Measurements from ENCODE around the gene C4orf17. TPM values are rescaled to one million over a fixed set of nuclear protein-coding genes. Genes with fewer than 3 reads are reported as not detected.
A peak's percentile ranks its signal among the peaks of the same experiment; 100 is the strongest.

C4orf17 gene
- polyA plus RNA-seq = 0.03 TPM
- long read RNA-seq, donor 1 = 0 reads
- long read RNA-seq, donor 2 = 0 reads
- long read RNA-seq, donor 3 = 0 reads
- long read RNA-seq, donor 4 = 0 reads
- long read RNA-seq, donor 5 = 0 reads
- long read RNA-seq, donor 6 = 0 reads
- long read RNA-seq, donor 7 = 0 reads
- long read RNA-seq, donor 8 = 0 reads
- long read RNA-seq, donor 9 = 0 reads
- long read RNA-seq, donor 10 = 0 reads
- long read RNA-seq, donor 11 = 0 reads

GRCh38 chr4:99510721-99511120 is at the start of gene C4orf17:
Gene C4orf17, plus strand, starts transcription at chr4:99511021. Its CDS starts 2,061 bp downstream, at chr4:99513082.
- Histone ChIP-seq H3K27me3 (ENCODE audit: control insufficient read depth, insufficient read depth, low read length) (no peaks in the 10 kb centered on the region), H3K36me3 (ENCODE audit: control insufficient read depth, insufficient read depth, low read length) (no peaks in the 10 kb centered on the region), H3K9me3 (ENCODE audit: control insufficient read depth, low read depth, low read length) (peaks cover 2% of the 10 kb centered on the region), H3K27ac (ENCODE audit: low read length) (no peak within 1 kb of the TSS), H3K4me1 (ENCODE audit: control insufficient read depth, insufficient read depth, low read length) (no peaks in the 10 kb centered on the region), H3K4me3 (ENCODE audit: low read length) (no peak within 1 kb of the TSS)
- no peak for DNase-seq
- 58% methylated on average over 2 of the region's 4 CpGs for WGBS (ENCODE audit: insufficient coverage, low lambda C conversion rate)

- no CpG with 5 or more reads among the region's 4 CpGs for WGBS (ENCODE audit: insufficient coverage, low lambda C conversion rate)
- no peaks in the 10 kb centered on the region for H3K9me3 ChIP-seq (ENCODE audit: control insufficient read depth, low read depth, low read length)
- no peaks in the 10 kb centered on the region for H3K36me3 ChIP-seq (ENCODE audit: control insufficient read depth, insufficient read depth, low read length)
- no peak for DNase-seq
- H3K27me3 ChIP-seq (ENCODE audit: control insufficient read depth, insufficient read depth, low read length) = no peaks in the 10 kb centered on the region
- H3K27ac ChIP-seq (ENCODE audit: low read length) = no peak overlapping the region
- H3K4me1 ChIP-seq (ENCODE audit: control insufficient read depth, insufficient read depth, low read length) = no peaks in the 10 kb centered on the region
- no peak overlapping the region for H3K4me3 ChIP-seq (ENCODE audit: low read length)
Observed at GRCh38 chr4:99461623-99462401, 49.0 kb upstream of the C4orf17 start.

GRCh38 chr4:99462875-99463464 is 47.9 kb upstream of the C4orf17 start:
- no peak overlapping the region for H3K4me3 ChIP-seq (ENCODE audit: low read length)
- no CpG with 5 or more reads among the region's 4 CpGs for WGBS (ENCODE audit: insufficient coverage, low lambda C conversion rate)
- H3K36me3 ChIP-seq (ENCODE audit: control insufficient read depth, insufficient read depth, low read length) = no peaks in the 10 kb centered on the region
- no peaks in the 10 kb centered on the region for H3K4me1 ChIP-seq (ENCODE audit: control insufficient read depth, insufficient read depth, low read length)
- no peaks in the 10 kb centered on the region for H3K27me3 ChIP-seq (ENCODE audit: control insufficient read depth, insufficient read depth, low read length)
- no peaks in the 10 kb centered on the region for H3K9me3 ChIP-seq (ENCODE audit: control insufficient read depth, low read depth, low read length)
- DNase-seq = peak; percentile 56 to 57
- no peak overlapping the region for H3K27ac ChIP-seq (ENCODE audit: low read length)

- Histone ChIP-seq H3K4me3 (ENCODE audit: low read length) (no peak overlapping the region), H3K36me3 (ENCODE audit: control insufficient read depth, insufficient read depth, low read length) (no peaks in the 10 kb centered on the region), H3K9me3 (ENCODE audit: control insufficient read depth, low read depth, low read length) (no peaks in the 10 kb centered on the region), H3K4me1 (ENCODE audit: control insufficient read depth, insufficient read depth, low read length) (no peaks in the 10 kb centered on the region), H3K27ac (ENCODE audit: low read length) (no peak overlapping the region), H3K27me3 (ENCODE audit: control insufficient read depth, insufficient read depth, low read length) (no peaks in the 10 kb centered on the region)
- no CpG with 5 or more reads among the region's 2 CpGs for WGBS (ENCODE audit: insufficient coverage, low lambda C conversion rate)
- no peak for DNase-seq
Observed at GRCh38 chr4:99463566-99463965, 47.3 kb upstream of the C4orf17 start.

- Histone ChIP-seq H3K27ac (ENCODE audit: low read length) (no peak overlapping the region), H3K9me3 (ENCODE audit: control insufficient read depth, low read depth, low read length) (no peaks in the 10 kb centered on the region), H3K4me1 (ENCODE audit: control insufficient read depth, insufficient read depth, low read length) (no peaks in the 10 kb centered on the region), H3K4me3 (ENCODE audit: low read length) (no peak overlapping the region), H3K36me3 (ENCODE audit: control insufficient read depth, insufficient read depth, low read length) (no peaks in the 10 kb centered on the region), H3K27me3 (ENCODE audit: control insufficient read depth, insufficient read depth, low read length) (no peaks in the 10 kb centered on the region)
- WGBS (ENCODE audit: insufficient coverage, low lambda C conversion rate) = 70% methylated on average over 1 of the region's 2 CpGs
- DNase-seq = no peak
Observed at GRCh38 chr4:99467887-99468286, 42.9 kb upstream of the C4orf17 start.

GRCh38 chr4:99468889-99469288 is 41.9 kb upstream of the C4orf17 start:
- WGBS (ENCODE audit: insufficient coverage, low lambda C conversion rate) = no CpG with 5 or more reads among the region's 1 CpG
- H3K4me3 ChIP-seq (ENCODE audit: low read length) = no peak overlapping the region
- no peaks in the 10 kb centered on the region for H3K9me3 ChIP-seq (ENCODE audit: control insufficient read depth, low read depth, low read length)
- no peaks in the 10 kb centered on the region for H3K36me3 ChIP-seq (ENCODE audit: control insufficient read depth, insufficient read depth, low read length)
- DNase-seq = no peak
- no peaks in the 10 kb centered on the region for H3K27me3 ChIP-seq (ENCODE audit: control insufficient read depth, insufficient read depth, low read length)
- no peak overlapping the region for H3K27ac ChIP-seq (ENCODE audit: low read length)
- H3K4me1 ChIP-seq (ENCODE audit: control insufficient read depth, insufficient read depth, low read length) = no peaks in the 10 kb centered on the region

- no peaks in the 10 kb centered on the region for H3K9me3 ChIP-seq (ENCODE audit: control insufficient read depth, low read depth, low read length)
- H3K4me1 ChIP-seq (ENCODE audit: control insufficient read depth, insufficient read depth, low read length) = no peaks in the 10 kb centered on the region
- no peak overlapping the region for H3K4me3 ChIP-seq (ENCODE audit: low read length)
- DNase-seq = no peak
- H3K27me3 ChIP-seq (ENCODE audit: control insufficient read depth, insufficient read depth, low read length) = no peaks in the 10 kb centered on the region
- H3K36me3 ChIP-seq (ENCODE audit: control insufficient read depth, insufficient read depth, low read length) = no peaks in the 10 kb centered on the region
- no peak overlapping the region for H3K27ac ChIP-seq (ENCODE audit: low read length)
Observed at GRCh38 chr4:99471349-99471748, 39.5 kb upstream of the C4orf17 start.

GRCh38 chr4:99471896-99472295 is 38.9 kb upstream of the C4orf17 start:
- Histone ChIP-seq H3K27ac (ENCODE audit: low read length) (no peak overlapping the region), H3K9me3 (ENCODE audit: control insufficient read depth, low read depth, low read length) (no peaks in the 10 kb centered on the region), H3K36me3 (ENCODE audit: control insufficient read depth, insufficient read depth, low read length) (no peaks in the 10 kb centered on the region), H3K4me1 (ENCODE audit: control insufficient read depth, insufficient read depth, low read length) (no peaks in the 10 kb centered on the region), H3K27me3 (ENCODE audit: control insufficient read depth, insufficient read depth, low read length) (no peaks in the 10 kb centered on the region), H3K4me3 (ENCODE audit: low read length) (no peak overlapping the region)
- no peak for DNase-seq
- no CpG with 5 or more reads among the region's 1 CpG for WGBS (ENCODE audit: insufficient coverage, low lambda C conversion rate)

GRCh38 chr4:99473131-99473530 is 37.7 kb upstream of the C4orf17 start:
- H3K4me3 ChIP-seq (ENCODE audit: low read length) = no peak overlapping the region
- H3K36me3 ChIP-seq (ENCODE audit: control insufficient read depth, insufficient read depth, low read length) = no peaks in the 10 kb centered on the region
- no peaks in the 10 kb centered on the region for H3K27me3 ChIP-seq (ENCODE audit: control insufficient read depth, insufficient read depth, low read length)
- DNase-seq = no peak
- H3K9me3 ChIP-seq (ENCODE audit: control insufficient read depth, low read depth, low read length) = no peaks in the 10 kb centered on the region
- no peaks in the 10 kb centered on the region for H3K4me1 ChIP-seq (ENCODE audit: control insufficient read depth, insufficient read depth, low read length)
- WGBS (ENCODE audit: insufficient coverage, low lambda C conversion rate) = no CpG with 5 or more reads among the region's 1 CpG
- no peak overlapping the region for H3K27ac ChIP-seq (ENCODE audit: low read length)

- Histone ChIP-seq H3K36me3 (ENCODE audit: control insufficient read depth, insufficient read depth, low read length) (no peaks in the 10 kb centered on the region), H3K27me3 (ENCODE audit: control insufficient read depth, insufficient read depth, low read length) (no peaks in the 10 kb centered on the region), H3K4me1 (ENCODE audit: control insufficient read depth, insufficient read depth, low read length) (no peaks in the 10 kb centered on the region), H3K4me3 (ENCODE audit: low read length) (no peak overlapping the region), H3K9me3 (ENCODE audit: control insufficient read depth, low read depth, low read length) (peaks cover 5% of the 10 kb centered on the region), H3K27ac (ENCODE audit: low read length) (no peak overlapping the region)
- no peak for DNase-seq
- WGBS (ENCODE audit: insufficient coverage, low lambda C conversion rate) = 100% methylated on average over 1 of the region's 1 CpG
Observed at GRCh38 chr4:99483636-99484035, 27.2 kb upstream of the C4orf17 start.
